CMK (cell line): ENCODE data around the gene EID1.

Source experiments
- DNase-seq: peaks from one replicate; pipeline ENCODE4 v3.0.0-alpha.2; 2010; ENCODE audit warnings: low read depth

EID1 gene

DNA sequence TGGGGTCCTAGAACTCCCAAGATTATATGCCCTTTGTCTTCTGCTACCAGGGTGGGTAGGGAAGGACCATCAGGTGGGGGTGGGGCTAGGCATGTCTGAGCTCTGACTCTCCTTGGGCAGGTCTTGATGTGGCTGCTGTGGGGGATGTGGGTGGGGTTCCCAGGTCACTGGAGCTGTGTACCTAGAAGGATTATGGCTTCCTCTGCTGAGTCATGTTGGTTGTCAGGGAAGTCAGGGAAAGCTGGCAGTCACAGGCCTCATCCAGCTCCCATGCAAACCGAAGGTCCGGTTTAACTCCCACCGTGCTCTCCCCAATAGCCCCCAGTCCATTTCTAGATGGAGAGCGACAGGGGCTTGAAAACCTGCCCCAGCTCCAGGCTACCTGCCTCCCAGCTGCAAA is 35.2 kb downstream of the EID1 start:
- no peak for DNase-seq

DNA sequence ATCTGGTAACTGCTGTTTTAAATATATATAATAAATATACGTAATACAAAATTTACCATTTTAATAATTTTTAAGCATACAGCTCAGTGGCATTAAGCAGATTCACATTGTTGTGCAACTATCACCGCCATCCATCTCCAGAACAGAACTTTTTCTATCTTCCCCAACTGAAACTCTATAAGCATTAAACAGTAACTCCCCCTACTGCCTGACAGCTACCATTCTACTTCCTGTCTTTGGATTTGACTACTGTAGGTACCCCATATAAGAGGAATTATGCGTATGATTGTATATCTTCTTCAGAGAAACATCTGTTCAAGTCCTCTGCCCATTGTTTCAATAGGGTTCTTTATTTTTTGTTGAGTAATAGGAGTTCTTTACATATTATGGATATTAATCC is 36.8 kb downstream of the EID1 start:
- no peak for DNase-seq

DNA sequence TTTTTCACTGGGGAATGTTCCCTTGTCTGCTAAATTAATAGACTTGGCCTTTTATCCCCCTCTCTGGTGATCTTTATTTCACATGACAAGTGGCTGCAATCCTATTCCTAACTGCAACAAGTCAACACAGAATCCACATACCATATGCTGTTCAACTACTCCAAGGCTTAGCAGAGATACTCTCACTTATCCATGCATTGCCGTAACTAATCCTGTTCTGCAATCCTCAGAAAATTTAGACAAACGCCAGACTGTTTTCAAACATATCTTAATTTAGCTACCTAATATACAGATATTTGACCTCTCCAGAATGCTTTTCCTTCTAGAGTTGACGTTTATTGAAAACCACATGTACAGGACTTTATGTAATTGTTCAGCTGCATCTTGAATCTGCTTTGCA is 37.9 kb downstream of the EID1 start:
- no peak for DNase-seq

DNA sequence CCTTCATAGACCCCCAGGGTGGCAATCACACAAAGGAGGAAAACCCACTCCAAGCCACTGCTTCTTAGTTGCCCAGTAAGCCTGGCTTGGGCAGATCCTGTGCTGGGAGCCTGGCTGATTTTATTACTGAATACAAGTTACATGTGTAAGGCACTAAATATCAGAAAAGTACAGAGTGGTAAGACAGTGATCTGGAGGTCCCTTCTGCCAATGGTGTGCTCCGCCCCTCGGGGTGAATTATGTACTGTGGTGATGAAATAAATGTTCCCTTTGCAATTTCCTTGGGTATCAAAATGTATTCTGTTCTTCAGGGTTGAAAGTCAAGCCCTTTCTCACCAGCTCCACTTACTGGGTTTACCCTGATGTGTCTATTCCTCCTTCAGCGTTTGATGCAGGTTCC is 38.8 kb downstream of the EID1 start:
- DNase-seq = no peak

DNA sequence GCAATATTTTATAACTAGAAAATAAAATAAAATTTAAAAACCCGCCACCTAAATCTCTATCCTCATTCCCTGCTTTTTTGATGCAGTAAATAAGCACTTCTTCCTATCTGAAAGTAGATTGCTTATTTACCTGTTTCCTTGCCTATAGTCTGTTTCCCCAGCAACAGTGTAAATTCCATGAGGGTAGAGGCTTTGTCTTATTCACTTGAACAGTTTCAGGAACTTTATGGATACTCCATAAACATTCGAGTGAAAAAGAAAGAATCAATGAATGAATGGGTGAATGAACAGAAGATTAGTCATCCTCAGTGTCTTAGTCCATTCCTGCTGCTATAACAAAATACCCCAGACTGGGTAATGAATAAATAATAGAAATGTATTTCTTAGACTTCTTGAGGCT is 44.1 kb downstream of the EID1 start:
- no peak for DNase-seq

DNA sequence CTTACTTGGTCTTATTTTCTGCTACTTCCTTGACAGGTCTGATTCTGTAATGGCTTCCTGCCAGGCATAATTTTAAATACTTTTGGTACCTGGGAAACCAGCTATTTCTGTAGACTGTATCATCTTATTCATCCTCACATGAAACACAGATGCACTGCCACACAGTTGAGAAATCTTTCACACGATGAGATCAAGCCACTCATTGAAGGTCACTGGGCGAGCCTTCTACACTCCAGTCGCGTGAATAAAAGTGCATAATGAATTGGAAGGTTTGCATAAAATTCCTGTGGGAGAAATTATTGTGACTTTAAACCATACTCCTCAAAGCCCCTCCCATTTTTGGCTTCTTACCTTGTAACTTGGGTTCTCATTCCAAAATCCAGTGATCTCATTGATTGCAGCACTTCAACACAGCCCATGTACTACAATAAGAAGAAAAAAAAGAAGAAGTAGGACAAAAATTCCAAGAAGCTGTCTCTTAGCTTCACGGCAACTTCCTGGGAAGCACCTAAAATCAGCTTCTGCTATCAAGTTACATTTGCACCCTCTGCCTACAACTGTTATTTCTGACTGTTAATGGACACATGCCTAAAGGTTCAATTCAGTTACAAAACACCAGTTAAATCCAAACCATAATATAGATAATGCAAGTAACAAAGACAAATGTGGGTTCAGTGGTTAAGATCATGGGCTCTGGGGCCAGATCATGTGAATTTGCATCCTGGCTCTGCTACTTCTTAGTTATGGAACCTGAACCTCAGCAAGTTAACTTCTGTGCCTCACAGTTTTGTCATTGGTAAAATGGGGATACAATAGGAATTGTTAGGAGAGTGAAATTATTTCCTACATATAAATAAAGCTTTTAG is 46.8 kb downstream of the EID1 start:
- DNase-seq = no peak

DNA sequence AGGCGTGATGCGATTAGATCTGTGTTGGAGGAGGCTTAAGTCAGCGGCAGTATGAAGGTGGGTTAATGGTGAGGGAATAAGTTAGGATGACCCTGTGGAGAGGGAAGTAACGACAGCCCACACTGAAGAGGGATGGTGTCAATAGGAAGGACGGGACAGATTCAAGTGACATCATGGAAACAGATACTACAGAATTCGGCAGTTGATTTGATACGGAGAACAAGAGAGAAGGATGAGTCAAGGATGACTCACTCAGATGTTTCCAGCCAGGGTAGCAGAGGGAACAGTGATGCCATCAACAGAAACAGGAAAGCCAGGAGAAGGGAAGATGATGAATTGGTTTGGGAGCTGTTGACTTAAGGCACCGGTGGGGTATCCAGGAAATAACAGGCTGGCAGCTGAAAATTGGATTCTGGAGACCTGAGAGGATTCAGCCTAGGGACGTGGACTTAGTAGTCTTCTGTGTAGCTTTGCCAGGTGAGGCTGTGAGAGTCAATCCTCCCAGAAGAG is 47.8 kb downstream of the EID1 start:
- no peak for DNase-seq

DNA sequence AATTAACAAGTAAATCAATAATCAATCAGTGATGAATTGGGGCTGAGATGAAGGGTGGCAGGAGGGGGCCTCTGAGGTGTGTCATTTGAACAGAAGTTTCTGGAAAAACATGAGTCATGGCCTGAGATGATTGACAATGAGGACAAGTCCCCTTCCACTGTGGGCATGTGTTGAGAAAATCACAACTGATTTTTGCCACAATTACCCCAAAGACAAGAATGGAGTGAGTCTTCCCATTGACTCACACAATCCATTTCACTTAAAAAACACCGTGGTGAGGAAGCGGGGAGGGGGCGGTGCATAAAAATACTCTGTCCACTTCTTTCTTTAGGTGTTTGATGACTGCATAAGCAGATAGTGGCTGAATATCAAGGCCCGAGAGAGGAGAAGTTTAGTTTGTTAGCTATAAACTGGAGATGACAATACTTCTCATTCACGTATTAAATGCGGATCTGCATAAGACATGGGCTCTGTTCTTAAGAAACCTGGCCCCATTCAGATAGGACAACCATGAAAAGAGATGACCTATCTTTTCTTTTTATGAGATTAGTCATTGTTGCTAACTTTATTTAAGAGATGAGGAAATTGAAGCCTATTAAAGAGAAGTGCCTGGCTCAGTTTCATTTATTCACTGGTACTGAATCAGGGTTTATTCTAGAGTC is 51.1 kb downstream of the EID1 start:
- no peak for DNase-seq

DNA sequence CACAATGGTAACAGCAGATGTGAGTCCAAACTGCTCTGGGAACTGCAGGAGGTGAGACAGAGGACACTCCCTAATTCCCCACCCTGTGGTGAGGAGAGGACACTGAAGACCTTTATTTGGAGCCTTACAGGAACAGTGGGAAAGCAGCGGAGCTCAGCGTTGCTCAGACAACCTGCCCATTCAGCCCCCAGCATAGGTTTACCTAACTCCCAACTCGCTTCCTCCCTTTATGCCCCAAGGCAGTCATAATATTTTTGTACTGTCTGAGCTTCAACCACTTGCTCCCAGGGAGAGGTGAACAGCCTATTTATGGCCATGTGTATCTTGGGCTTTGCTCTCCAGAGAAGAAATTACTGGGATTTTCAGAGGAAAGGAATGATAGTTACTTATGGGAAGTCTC is 51.7 kb downstream of the EID1 start:
- DNase-seq = no peak
